Right ventricle myocardium superior (tissue), 1 donor: Measurements from ENCODE around the gene TEAD4. TPM values are rescaled to one million over a fixed set of nuclear protein-coding genes. Genes with fewer than 3 reads are reported as not detected.

ENCODE experiments used
- ATAC-seq: fragments of 200-7000 bp; cut with Tn5 transposase; one replicate; pipeline ENCODE4 v1.9.1; 2020; ENCODE audit warnings: mild to moderate bottlenecking; ENCODE audit not compliant: poor library complexity
- DNase-seq: peaks from one replicate; pipeline ENCODE4 v3.0.0-alpha.2; 2020
- intact Hi-C: fragments of 100-400 bp; cut with DNase I; formaldehyde crosslinking; loops from one replicate; pipeline ENCODE4 v1.11.2; 2022
- total RNA-seq: library from RNA; stranded (reverse); fragmentation: NEBNext Ultra II Directional; extraction: Animal tissue kit (Norgen Biotek cat#: 25700); gene quantifications from one replicate; pipeline ENCODE4 v1.2.1, GENCODE V29; 2021
- donor health status: DM: no; HTN: yes; CAD: no; lungs with severe emphysema.

The TEAD4 gene
- total RNA-seq, 1 donor from 2014 or later: 7.6 TPM

DNA sequence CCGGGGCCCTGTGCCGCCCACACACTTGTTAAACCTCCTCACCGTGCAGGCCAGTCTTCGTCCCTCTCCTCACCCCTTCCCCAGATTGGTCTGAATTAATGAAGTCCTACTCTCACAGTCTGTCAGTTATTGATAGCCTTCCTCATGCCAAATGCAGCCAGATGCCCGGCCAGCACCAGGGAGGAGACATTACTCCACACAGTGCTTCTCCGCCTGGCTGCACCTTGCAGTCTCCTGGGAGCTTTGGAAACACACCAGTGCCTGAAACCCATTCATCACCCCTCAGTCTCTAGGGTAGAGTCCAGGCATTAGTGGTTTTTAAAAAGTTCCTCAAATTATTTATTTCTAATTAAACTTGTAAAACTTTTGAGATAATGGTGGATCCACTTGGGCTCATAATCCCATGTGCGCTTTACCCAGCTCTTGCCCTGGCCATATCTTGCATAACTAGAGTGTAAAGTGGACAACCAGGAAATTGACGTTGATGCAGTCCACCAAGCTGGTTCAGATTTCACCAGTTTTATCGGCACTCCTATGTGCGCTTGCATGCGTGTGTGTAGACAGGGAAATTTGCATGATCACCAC, 79.8 kb downstream of the TEAD4 start:
- intact Hi-C loops: loop anchor here (10.0 kb wide), 1 partner anchor 94 kb away; no protein-coding TSS in a partner anchor

DNA sequence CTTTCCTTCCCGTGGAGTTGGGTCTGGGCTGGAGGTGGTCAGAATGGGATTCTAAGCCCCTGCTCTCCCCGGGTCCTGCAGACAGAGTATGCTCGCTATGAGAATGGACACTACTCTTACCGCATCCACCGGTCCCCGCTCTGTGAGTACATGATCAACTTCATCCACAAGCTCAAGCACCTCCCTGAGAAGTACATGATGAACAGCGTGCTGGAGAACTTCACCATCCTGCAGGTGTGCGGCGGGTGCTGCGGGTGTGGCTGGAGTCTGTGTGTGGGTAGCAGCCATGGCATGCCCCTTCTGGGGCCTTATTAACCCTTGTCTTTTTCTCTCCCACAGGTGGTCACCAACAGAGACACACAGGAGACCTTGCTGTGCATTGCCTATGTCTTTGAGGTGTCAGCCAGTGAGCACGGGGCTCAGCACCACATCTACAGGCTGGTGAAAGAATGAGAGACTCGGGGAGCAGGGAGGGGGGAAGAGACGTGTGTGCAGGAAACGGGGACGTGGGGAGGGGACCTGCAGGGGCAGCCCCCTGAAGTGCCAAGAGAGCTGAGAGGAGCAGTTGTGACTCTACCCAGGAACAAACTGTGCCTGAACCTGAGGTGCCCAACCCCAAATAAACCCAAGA, 80.9 kb downstream of the TEAD4 start:
- ATAC-seq (no peak), DNase-seq (no peak)
- intact Hi-C loops: no loop called here

More for the DNA sequence above, 79.8 kb downstream of the TEAD4 start:
- DNase-seq: no peak
- no peak for ATAC-seq

DNA sequence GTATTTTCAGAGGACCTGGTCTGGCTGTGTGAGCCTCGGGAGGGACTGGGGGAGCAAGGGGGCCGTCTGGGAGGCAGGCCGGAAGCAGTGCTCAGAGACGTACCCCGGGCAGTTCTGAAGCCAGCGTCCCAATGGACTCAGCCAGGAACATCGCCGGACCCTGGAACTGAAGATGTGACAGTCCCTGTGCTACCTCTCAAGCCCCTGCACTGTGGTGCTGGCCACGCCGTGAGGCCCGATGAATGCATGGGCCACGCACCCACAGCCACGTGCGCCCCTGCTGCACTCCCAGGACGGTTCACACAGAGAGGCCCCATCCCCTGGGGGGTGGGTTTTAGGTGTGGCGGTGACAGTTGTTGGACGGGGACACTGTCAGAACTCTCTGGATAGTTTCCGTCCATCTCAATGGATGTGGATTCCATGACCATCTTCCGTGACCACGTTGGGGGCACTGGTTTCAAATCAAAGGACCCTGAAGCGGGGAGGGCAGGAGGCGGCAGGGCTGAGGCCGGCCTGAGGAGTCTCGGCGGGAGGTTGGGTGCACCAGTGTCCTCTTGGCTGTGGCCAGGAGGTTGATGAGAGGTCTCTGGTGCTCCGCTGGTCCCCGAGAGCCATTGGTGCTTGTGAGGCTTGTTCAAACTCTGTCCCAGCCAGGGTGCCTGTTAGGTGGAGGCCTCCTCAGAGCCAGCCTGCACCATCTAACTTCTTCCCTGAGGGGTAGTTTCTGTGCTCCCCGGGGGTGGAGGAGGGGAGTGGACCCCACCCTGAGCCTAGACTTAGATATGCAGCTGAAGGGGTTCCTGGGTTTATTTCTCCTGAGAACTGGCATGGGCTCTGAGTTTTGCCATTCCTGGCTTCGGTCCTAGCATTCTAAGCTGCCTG, 81.7 kb downstream of the TEAD4 start:
- no peak for ATAC-seq
- intact Hi-C loops: no loop called here
- no peak for DNase-seq

DNA sequence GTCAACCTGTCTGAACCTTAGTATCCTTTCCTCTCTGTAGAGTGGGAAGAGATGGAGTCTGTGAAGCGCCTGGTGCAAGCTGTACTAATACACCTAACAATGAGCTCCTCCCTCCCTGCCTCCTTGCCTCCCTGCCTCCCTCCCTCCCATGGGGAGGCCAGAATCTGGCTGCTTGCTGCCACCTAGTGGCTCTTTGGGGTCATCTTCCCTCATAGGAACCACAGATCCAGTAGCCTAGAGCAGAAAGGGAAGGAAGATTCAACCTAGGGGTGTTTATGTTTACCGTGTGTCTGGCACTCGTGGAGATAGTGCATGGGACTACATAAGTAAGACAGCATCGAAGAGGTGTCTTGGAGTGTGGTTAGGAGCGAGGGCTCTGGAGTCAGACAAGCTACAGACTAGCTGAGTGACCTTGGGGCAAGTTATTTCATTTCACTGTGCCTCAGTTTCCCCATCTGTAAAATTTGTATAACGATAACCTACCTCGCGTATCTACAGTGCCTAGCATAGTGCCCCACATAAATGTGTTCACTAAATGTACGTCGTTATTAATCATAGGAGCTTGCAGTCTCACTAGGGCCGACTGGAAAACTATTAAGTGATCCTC, 82.5 kb downstream of the TEAD4 start:
- ATAC-seq (peak; percentile 44), DNase-seq (no peak)
- intact Hi-C loops: no loop called here

DNA sequence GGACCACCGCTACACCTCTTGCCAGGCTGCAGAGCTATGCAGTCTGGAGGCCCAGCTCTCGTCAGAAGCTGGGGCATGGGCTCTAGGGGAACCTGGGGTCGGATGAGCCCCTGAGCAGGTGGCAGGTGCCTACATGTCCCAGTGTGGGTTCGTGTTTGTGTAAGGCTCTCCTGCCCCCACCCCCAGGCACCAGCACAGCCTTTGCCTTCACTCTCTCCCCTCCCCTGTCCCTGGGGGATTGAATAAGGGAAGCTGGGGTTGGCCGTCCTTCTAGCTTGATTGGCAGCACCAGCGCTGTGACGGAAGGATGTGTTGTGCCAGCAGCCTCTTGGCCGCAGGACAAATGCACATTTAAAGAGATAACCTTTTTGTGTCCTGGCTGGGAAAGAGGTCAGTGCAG, 83.2 kb downstream of the TEAD4 start:
- peak; percentile 80 for DNase-seq
- intact Hi-C loops: no loop called here

DNA sequence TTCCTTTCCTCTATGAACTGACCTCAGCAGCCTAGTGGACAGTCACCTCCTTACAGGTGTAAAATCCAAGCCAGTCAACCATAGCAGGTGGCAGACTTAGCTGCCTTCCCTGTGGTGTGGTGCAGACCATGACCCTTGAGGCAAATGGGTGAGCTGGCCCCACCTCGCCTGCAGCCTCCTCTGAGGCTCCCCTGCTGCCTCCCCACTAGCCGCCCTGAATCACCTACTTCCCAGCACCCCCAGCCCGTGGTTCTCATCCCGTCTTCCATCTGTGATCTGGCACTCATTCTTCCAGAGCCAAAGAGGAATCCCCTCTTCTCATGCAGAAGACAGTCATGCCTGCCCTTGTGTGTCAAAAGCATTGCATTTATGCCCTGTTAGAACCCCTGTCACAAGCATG, 83.6 kb downstream of the TEAD4 start:
- no peak for ATAC-seq
- intact Hi-C loops: no loop called here
- DNase-seq: no peak

More for the DNA sequence above, 83.2 kb downstream of the TEAD4 start:
- ATAC-seq: peak; percentile 60

DNA sequence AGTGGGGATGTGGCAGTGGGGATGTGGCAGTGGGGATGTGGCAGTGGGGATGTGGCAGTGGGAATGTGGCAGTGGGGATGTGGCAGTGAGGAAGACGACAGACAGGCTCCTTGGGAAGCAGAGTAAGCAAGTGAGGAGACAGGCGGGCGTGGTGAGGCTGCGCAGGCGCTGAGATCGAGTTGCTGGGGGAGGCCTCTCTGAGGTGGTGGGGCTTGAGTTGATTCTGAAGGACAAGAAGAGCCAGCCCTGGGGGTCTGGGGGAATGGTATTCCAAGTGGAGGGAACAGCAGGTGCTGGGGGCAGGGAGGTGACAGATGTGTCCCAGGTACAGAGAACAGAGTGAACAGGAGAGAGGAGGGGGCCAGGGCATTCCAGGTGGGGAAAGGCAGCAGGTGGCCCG, 84.2 kb downstream of the TEAD4 start:
- intact Hi-C loops: no loop called here

DNA sequence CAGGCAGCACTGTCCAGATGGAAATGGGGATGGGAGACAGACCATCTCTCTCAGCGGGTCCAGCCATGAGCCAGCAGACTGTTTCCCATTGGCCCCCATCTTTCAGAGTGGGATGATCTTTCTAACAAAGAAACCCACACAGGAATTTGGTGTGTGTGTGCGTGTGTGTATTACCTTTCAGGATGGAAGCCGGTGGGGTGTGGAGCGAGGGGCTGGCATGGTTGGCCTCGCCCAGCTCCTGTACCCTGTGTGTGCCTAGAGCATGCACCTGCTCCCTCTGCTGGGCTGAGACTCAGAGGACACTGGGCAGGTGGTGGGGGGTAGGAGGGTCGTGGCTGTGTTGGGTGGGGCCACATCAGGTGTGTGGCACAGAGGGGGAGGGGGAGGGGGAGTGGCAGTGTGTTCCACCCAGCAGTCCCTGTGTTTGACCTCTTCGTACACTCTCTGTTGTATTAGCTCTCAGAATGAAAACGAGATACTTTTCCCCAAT, 85.0 kb downstream of the TEAD4 start:
- ATAC-seq: no peak
- DNase-seq: no peak
- intact Hi-C loops: no loop called here

More for the DNA sequence above, 84.2 kb downstream of the TEAD4 start:
- ATAC-seq: no peak
- no peak for DNase-seq

DNA sequence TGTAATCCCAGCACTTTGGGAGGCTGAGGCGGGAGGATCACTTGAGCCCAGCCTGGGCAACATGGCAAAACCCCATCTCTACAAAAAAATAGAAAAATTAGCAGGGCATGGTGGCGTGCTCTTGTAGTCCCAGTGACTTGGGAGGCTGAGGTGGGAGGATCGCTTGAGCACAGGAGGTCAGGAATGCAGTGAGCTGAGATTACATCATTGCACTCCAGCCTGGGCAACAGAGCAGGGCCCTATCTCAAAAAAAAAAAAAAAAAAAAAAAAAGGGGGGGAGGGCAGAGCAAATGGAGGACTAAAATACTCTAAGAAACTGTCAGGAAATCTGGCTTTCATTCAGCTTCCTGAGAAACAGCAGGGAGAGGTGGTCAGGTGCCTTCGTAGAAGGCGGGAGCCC, 86.3 kb downstream of the TEAD4 start:
- ATAC-seq (no peak), DNase-seq (no peak)
- intact Hi-C loops: no loop called here

DNA sequence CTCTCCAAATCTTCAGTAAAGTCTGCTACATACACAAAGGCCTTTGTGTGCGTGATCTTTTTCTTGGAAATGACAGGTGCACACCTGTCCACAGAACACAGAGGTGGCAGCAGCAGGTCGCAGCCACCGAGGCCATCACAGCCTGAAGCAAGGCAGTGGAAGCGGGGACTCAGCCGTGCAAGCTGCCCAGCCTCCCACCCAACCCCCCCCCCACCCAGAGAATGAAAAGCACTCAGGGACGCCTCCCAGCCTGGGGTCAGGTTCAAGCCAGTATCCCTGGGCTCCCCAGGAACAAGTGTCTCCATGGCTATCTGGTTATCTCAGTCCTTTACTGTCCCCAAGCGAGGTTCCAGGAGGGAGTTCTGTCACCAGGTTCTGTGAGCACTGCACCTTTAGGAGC, 86.8 kb downstream of the TEAD4 start:
- intact Hi-C loops: no loop called here
- DNase-seq: no peak
- ATAC-seq: peak; percentile 50

DNA sequence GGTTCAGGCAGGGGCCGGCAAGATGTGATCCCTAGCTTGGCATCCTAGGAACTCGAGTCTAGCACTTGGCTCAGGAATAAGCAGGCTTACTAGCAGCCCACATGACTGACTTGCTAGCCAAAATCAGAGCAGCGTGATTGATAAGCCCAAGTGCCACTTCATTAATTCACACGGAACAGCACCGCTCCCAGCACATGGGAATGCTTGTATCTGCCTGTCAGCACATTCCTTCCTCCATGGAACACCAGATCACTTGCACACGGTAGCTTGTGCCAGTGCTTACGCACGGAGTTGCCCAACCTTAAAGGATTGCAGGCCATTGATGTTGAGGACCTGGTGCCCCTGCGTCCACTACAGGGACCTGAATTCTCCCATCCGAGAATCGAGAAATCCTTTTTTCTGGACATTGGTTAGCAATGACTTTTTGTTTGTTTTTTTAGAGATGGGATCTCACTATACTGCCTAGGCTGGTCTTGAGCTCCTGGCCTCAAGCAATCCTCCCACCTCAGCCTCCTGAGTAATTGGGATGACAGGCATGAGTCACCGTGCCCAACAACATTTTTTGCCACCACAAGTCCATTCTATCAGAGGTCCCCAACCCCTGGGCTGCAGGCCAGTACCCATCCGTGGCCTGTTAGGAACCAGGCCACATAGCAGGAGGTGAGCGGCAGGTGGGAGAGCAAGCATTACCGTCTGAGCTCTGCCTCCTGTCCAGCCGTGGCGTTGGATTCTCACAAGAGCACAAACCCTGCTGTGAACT, 87.4 kb downstream of the TEAD4 start:
- intact Hi-C loops: no loop called here
- ATAC-seq: peak; percentile 79
- DNase-seq: peak; percentile 82

DNA sequence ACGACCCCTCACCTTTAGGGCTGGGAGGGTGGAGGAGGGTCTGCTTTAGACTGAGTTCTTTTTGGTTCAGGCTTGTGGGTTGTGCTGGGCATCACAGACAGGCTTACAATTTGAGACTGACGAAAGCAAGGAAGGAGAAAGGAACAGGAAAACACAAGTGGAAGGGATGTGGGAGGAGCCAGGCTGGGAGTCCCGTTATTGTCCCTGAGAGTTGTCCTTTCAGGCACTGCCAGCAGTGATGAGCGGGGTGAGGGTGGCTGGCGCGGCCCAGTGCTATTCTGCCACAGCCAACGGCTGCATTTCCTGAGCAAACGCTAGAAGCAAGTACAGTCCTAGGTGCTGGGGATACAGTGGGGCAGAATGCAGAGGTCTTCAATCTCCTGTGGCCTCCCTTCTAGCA, 88.8 kb downstream of the TEAD4 start:
- ATAC-seq: peak; percentile 63
- peak; percentile 72 for DNase-seq
- intact Hi-C loops: no loop called here

DNA sequence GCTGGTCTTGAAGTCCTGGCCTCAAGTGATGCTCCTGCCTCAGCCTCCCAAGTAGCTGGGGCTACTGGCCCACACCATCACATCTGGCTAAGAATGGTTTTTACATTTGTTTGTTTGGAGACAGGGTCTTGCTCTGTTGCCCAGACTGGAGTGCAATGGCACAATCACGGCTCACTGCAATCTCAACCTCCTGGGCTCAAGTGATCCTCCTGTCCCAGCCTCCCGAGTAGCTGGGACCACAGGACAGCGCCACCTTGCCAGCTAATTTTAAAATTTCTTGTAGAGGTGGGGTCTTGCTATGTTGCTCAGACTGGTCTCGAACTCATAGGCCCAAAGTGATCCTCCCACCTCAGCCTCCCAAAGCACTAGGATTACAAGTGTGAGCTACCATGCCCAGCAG, 89.3 kb downstream of the TEAD4 start:
- intact Hi-C loops: no loop called here
- no peak for DNase-seq
- no peak for ATAC-seq

DNA sequence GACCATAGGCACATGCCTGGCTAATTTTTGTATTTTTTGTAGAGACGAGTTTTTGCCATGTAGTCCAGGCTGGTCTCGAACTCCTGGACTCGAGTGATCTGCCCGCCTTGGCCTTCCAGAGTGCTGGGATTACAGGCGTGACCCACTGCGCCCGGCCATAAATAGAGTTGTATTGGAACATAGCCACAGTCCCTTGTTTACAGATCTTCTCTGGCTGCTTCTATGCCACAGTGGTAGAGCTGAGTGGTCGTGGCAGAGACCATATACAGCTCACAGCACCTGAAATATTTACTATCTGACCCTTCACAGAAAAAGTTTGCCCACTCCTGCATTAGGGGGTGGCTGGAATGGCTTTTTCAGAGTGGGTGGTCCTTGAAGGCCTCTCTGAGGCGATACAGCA, 90.0 kb downstream of the TEAD4 start:
- ATAC-seq (no peak), DNase-seq (no peak)
- intact Hi-C loops: no loop called here

DNA sequence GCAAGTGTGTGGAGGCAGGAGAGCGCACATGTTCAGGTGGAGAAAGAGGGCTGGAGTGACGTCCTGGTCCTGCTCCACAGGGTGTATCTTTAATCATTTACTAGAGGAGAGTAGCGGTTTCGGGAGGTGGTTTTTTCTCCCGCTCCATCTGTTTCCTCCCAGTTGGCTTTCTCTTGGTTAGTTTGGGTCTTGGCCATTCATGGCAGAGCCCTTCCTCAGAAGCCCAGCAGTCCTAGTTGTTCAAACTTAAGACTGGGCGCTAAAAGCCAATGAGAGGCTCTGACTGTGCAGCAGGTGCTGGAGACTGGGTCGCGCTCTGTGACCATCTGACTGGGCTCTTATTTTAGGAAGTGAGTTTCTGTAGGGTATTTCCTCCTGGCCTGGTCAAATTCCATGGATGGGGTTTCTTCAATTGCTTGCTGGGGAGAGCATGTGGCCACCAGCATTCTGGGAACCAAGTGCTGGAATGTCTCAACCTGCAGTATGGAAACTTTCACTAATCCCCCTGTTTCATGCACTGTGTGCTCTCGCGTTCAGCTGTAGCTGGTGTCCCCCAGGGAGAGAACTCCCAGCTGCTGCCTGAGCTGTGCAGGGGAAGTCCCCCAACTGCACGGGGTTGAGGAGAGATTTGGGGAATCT, 90.5 kb downstream of the TEAD4 start:
- ATAC-seq: no peak
- intact Hi-C loops: no loop called here
- no peak for DNase-seq

DNA sequence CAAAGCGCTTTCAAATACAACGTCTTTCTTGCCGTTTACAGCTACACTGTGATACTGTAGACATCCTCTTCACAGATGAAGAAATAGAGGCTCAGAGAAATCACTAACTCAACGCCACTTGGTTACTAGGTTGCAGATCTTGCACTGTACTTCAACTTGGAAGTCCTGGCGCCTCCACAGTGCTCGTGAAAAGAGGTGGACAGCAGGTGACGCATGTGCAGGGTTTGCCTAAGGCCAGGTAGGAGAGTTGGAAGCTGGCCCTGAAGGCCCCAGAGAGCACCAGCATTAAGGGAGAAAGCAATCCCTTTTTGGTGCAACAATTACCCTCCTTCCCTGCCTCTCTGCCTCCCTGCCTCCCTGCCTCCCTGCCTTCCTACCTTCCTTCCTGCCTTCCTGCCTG, 95.2 kb downstream of the TEAD4 start:
- no peak for ATAC-seq

DNA sequence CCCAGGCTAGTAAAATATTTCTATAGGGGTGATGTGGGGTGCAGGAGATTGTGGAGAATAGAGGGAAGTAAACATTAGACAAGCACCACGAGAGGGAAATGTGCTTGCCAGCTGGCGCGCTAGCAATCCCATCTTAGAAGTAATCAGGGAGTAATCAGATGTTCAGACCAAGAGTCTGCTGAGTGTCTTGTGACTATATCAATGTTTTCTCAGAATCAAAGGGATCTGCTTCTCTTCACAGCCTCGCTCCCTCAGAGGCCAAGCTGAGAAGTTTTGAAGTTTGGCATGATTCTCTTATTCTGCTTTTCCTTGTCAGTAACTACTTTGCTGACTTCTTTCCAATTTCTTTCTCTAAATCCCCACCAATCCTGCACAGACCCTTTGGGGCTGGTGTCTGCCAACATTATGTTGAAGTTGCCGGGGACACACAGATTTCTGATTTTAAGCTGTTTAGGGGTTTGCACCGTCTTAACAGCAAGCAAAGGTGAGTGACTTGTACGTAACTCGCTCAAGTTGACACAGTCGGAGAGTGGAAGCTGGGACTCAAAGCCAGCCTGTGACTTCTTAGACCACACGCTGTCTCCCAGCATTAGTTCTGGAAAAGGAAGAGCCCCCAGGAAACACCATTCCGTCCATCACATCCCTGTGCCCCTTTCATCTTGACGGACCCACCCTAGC, 96.0 kb downstream of the TEAD4 start:
- intact Hi-C loops: no loop called here
- ATAC-seq (peak; percentile 45), DNase-seq (no peak)

More for the DNA sequence above, 95.2 kb downstream of the TEAD4 start:
- intact Hi-C loops: no loop called here
- DNase-seq: no peak
